ENCODE measurements around the gene SMG1.
"Not testable (repeated sequence)": the region's sequence is repeated elsewhere in the genome, so short reads cannot be mapped to it uniquely, and the experiment has no call there.

Gene SMG1

DNA sequence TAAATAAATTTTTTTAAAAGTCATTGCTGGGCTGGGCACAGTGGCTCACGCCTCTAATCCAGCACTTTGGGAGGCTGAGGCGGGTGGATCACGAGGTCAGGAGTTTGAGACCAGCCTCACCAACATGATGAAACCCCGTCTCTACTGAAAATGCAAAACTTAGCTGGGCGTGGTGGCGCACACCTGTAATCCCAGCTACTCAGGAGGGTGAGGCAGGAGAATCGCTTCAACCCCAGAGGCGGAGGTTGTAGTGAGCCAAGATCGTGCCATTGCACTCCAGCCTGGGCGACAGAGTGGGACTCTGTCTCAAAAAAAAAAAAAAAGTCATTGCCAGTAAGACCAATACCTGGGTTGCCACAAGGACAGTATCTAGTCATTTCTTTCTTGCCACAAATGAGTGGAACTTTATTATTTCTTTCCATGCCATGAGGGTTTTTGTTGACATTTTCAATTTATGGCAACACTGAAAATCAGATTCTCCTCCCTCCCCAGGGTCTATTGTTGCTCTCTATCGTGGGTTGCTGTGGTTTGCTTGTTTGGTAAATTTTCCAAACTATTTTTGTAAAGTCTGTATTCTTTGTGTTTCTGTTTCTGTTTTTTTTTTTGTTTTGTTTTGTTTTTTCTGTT, 155.8 kb downstream of the SMG1 start:
- H3K36me3 Mint-ChIP-seq (ENCODE audit: low read depth); H3K27ac Mint-ChIP-seq; H3K27me3 Mint-ChIP-seq; H3K4me3 Mint-ChIP-seq; intact Hi-C loops (cut with micrococcal nuclease); H3K4me1 Mint-ChIP-seq (ENCODE audit: low read depth); H3K9me3 Mint-ChIP-seq: not testable (repeated sequence)

DNA sequence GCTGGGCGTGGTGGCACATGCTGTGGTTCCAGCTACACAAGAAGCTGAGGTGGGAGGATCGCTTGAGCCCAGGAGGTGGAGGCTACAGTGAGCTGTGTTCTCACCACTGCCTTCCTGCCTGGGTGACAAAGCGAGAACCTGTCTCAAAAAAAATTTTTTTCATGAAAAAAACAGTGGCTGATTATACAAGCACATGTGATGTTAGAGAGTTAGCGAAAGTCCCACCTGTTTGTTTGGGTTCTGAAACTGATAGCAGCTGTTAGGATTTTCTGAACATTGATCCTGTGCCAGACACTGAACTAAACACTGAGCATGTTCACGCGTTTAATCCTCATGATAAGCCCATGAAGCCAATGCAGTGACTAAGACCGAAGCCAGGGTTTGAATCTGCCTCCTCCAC, 159.0 kb downstream of the SMG1 start:
- intact Hi-C loops (cut with micrococcal nuclease); H3K36me3 Mint-ChIP-seq (ENCODE audit: low read depth); H3K27ac Mint-ChIP-seq; H3K4me3 Mint-ChIP-seq; H3K9me3 Mint-ChIP-seq; H3K4me1 Mint-ChIP-seq (ENCODE audit: low read depth); H3K27me3 Mint-ChIP-seq: not testable (repeated sequence)

DNA sequence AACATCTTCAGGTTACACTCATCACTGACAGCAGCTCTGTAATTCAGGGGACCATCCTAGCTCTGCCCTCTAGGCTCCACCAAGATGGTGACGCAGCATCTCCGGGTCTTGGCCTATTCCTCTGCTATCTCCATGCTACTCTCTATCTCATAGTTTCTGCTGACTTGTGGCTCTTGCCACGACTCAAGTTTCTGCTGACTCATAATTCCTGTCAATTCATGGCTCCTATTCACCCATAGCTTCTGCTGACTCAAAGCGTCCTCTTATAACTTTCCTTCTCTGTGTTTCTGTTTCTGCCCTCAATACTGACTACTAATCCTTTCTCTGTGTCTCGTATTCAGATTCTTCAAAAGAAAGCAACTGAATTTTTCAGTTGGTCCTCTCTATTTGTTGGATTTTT, 163.5 kb downstream of the SMG1 start:
- intact Hi-C loops (cut with micrococcal nuclease); H3K4me3 Mint-ChIP-seq; H3K4me1 Mint-ChIP-seq (ENCODE audit: low read depth); H3K27ac Mint-ChIP-seq; H3K9me3 Mint-ChIP-seq; H3K27me3 Mint-ChIP-seq; H3K36me3 Mint-ChIP-seq (ENCODE audit: low read depth): not testable (repeated sequence)

DNA sequence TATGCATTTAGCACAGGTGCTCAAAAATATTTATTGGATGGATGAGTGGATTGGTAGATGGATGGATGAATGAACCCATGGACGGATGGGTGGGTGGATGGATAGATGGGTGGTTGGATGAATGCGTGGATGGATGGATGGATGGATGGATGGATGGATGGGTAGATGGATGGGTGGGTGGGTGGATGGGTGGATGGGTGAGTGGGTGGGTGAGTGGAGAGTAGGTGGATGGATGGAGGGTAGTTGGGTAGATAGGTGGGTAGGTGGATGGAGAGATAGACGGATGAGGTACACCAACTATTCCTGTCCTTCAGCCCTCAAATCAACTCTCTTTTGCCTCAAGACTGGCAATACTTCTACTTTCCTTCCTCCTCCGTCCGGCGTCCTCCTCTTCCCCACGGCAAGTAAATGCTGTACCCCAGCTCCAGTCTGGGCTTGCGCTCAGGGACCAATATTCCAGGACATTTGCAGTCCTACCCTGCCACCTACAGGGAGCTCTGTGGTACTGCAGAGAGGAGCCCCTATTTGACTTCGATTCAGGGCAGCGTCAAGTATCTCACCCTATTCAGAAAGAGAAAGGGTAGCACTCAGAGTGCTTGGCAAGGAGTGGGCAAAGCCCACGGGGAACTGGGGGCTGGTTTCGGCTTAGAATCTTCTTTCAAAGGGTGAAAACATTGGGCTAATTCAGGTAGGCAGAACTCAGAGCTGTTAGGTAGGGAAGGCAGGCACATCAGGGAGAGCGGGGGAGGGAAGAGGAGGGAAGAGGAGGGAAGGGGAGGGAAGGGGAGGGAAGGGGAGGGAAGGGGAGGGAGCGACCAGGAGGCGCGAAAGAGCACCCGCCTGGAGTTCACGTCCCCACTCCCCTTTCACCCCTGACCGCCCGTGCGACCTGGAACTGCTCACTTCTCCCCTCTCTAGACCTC, 166.3 kb downstream of the SMG1 start:
- intact Hi-C loops (cut with micrococcal nuclease); H3K9me3 Mint-ChIP-seq; H3K36me3 Mint-ChIP-seq (ENCODE audit: low read depth); H3K4me1 Mint-ChIP-seq (ENCODE audit: low read depth); H3K27ac Mint-ChIP-seq; H3K27me3 Mint-ChIP-seq; H3K4me3 Mint-ChIP-seq: not testable (repeated sequence)

DNA sequence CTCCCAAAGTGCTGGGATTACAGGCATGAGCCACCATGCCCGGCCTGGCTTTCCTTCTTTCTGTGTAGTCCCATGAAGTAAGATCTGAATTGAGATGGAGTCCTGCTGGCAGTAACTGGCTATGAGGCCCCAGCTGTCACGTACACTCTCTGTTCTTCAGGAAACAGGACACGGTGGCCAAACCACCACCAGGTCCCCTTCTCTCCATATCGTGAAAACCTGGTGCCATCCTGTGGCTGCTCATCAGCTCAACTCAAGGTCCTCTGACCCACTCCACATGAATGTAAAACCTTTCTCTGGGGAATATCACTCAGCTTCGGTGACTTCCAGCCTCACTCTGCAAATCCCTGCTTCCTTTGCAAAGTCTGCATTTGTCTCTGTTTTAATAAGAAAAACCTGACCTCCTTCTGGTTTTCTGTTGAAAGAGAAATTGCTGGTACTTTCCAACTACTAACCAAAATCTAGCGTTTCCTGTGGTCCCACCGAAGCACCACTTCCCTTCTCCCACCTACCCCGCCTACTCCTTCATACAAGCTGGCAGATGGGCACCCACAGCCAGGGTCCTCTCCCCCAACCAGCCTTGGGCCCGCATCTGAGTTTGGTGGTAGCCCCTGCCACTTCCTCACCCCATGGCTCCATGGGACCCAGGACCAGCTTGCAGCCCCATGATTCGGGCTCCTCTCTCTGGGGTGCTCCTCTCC, 168.1 kb downstream of the SMG1 start:
- H3K27me3 Mint-ChIP-seq; H3K27ac Mint-ChIP-seq; H3K36me3 Mint-ChIP-seq (ENCODE audit: low read depth); intact Hi-C loops (cut with micrococcal nuclease); H3K9me3 Mint-ChIP-seq; H3K4me1 Mint-ChIP-seq (ENCODE audit: low read depth); H3K4me3 Mint-ChIP-seq: not testable (repeated sequence)

DNA sequence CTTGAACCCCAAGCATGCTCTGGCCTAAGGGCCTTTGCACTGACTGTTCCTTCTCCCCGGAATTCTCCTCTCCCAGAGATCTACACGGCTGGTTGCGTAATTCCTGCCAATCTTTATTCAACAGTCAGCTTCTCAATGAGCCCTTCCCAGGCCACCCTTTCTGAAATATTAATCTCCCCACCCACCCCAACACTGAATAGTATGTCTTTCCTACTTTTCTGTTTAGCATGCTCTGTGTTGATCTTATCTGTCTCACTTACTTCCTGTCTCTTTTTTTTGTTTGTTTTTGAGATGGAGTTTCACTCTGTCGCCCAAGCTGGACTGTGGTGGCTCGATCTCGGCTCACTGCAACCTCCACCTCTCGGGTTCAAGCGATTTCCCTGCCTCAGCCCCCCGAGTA, 169.6 kb downstream of the SMG1 start:
- H3K27me3 Mint-ChIP-seq; intact Hi-C loops (cut with micrococcal nuclease); H3K9me3 Mint-ChIP-seq; H3K36me3 Mint-ChIP-seq (ENCODE audit: low read depth); H3K4me3 Mint-ChIP-seq; H3K4me1 Mint-ChIP-seq (ENCODE audit: low read depth); H3K27ac Mint-ChIP-seq: not testable (repeated sequence)

All from dendritic cell treated with granulocyte-macrophage colony-stimulating factor and Interleukin-4, amounts not matched to agents 40 ng/mL and 50 ng/mL, for 4 days (primary cell).